HG02870 (cell line): ENCODE data around the gene DHRS11.
"Not testable (repeated sequence)": the region's sequence is repeated elsewhere in the genome, so short reads cannot be mapped to it uniquely, and the experiment has no call there.

Experiments
- ATAC-seq: cut with Tn5 transposase; IDR thresholded peaks from one replicate; pipeline ENCODE4 v1.9.1; 2021; ENCODE audit warnings: mild to moderate bottlenecking, moderate library complexity; ENCODE audit not compliant: unreplicated experiment

Gene DHRS11

DNA sequence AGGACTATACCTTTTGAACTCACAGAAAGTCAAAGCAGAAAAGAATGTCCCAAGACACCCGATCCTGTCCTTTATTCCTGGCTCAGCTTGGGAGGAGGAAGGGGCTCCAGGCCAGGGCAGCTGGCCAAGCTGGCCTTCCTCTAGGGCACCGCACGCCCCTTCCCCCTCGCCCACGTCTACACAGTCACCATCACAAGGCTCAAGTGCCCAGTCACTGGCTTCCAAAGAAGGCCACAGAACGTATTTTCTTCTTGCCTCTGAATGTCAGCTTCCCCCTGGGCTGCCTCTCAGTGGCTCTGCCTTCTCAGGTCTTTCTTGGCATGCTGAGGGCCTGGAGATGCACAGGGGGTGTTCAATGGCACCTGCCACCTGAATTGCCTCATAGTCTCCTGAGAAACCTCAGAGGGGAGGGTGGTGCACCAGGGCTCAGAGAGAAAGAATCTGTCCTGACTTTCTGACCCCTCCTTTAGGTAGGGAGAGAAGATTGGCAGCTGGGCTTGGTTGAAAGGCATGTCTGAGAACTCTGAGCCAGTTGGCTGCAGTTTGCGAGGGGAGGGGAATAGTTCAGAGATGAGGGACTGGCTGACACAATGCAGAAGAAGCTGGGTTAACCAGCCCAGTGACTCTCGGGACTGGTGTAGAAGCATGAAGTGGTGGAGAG lies 2.1 kb downstream of the DHRS11 start:
- ATAC-seq: no peak

- ATAC-seq: no peak
Observed at GRCh38 chr17:36594626-36595401, 3.1 kb downstream of the DHRS11 start.

DNA sequence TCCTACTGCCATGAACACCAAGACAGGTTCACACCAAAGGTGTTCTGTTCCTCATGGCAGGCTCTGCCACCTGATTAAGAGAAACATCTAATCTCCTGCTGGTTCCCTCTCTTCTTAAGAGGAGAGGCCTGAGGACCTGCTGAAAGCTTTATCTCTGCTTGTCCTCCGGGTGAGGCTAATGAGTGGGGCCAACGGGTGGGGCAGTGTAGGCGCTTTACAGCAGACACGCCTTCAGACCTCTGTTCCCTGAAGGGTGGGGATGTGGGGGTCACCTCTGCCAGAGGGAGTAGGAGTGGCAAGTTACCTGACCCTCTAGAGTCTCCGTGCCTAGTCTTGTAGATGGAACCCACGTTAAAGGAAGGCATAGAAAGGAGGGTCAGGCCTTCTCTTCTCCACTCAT lies 5.5 kb downstream of the DHRS11 start:
- ATAC-seq: no peak

GRCh38 chr17:36597866-36598777 lies 6.4 kb downstream of the DHRS11 start:
- no peak for ATAC-seq

DNA sequence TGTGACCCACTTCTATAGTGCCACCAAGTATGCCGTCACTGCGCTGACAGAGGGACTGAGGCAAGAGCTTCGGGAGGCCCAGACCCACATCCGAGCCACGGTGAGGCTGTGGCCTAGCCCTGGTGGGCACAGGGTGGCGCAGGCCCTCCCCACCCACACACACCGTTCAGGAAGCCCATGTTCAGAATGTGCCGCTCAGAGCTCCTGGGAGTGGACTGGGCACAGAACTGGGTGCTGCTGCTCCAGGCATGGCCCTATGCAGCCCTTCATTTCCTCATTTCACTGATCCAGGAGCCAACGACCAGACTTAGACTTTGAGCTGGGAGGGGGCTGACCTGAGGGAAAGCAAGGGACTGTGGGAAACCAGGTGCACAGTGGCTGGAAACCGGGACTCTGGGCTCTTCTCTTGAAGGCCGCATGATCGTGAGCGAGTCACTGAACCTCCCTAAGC lies 7.3 kb downstream of the DHRS11 start:
- no peak for ATAC-seq

DNA sequence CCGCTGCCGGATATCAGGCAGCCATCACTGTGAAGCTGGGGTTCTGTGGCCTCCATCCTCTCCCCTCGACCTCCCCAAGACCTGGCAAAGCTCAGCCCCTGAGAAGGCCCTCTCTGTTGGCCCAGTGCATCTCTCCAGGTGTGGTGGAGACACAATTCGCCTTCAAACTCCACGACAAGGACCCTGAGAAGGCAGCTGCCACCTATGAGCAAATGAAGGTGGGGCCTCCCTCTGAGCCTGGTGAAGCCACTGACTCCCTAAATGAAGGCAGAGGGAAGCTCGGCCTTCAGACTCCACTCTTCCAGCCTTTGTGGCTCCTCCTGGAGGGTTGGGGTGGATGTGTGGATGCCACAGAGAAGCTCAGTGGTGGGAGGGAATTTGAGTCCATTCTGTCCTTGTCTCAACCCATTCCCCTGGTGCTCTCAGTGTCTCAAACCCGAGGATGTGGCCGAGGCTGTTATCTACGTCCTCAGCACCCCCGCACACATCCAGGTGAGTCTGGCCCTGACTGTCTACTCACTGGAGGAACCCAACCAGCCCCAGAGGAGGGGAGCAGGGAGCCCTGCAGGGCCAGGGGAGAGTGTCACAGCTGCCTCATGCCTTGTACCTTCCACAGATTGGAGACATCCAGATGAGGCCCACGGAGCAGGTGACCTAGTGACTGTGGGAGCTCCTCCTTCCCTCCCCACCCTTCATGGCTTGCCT lies 8.0 kb downstream of the DHRS11 start:
- no peak for ATAC-seq

DNA sequence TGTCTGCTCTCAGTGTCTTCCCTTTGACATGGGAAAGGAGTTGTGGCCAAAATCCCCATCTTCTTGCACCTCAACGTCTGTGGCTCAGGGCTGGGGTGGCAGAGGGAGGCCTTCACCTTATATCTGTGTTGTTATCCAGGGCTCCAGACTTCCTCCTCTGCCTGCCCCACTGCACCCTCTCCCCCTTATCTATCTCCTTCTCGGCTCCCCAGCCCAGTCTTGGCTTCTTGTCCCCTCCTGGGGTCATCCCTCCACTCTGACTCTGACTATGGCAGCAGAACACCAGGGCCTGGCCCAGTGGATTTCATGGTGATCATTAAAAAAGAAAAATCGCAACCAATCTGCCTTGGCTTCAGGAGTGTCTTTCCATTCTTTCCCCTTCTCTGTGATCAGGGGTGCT lies 8.8 kb downstream of the DHRS11 start:
- no peak for ATAC-seq

DNA sequence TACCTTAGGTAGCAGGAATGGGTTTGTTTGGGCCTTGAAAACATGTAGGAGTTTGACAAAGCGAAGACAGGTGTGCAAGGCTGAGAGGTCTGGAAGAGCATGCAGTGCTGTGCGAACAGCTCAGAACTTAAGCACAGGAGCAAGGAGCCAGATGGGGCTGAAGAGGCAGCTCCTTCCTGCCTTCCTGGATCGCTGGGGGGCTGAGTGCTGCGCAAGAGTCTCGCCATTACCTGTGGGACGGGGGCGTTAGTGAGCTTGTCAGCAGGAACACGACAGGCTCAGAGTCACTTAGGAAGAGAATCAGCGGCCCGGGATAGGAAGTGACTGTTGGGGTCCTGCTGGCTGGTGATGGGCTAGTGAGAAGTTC lies 9.2 kb downstream of the DHRS11 start:
- ATAC-seq: no peak

- peak; percentile 74 for ATAC-seq
Observed at GRCh38 chr17:36601303-36602029, 9.8 kb downstream of the DHRS11 start, which contains the start of gene MRM1. TSS of gene MRM1 (plus strand) at chr17:36601583. CDS start at chr17:36601811, 228 bp downstream.

DNA sequence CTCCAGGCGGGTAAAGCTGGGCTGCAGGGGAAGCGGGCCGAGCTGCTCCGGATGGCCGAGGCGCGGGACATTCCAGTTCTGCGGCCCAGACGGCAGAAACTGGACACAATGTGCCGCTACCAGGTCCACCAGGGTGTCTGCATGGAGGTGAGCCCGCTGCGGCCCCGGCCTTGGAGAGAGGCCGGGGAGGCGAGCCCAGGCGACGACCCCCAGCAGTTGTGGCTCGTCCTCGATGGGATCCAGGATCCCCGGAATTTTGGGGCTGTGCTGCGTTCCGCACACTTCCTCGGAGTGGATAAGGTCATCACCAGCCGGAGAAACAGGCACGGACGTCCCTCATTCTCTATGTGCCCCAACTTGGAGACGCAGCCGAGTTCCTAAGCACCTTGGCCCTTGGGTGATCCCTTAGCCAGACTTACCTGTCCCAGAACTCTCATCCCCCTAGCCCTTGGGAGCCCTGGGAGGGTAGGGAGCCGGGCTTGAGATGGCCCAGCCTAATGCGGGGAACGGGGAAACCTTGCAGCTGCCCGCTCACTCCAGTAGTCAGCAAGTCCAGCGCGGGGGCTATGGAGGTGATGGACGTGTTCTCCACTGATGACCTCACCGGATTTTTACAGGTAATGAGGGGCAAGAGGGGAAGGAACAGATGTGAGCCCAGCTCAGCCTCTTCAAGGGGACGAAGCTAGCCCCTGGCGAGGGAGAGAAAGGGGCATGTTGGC lies 10.5 kb downstream of the DHRS11 start:
- no peak for ATAC-seq

DNA sequence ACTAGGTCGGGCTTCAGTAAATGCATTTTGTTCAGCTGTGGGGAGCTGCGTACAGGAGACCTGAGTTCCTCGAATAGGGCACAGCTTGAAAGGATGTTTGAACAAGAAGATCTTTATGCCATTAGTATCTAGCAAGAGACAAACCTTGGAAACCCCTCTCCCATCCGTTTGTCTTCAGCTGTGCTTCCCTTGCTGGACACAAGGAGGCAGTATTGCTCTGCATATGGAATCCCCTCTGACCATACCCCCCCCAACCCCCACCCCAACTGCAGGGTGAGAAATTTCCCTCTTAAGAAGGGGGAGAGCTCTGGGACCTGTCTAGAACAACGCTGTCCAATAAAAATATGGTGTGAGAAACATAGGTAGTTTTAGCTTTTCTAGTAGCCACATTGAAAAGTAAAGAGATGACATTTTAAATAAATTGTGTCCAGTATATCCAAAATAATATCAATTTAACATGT lies 11.3 kb downstream of the DHRS11 start:
- ATAC-seq: no peak

DNA sequence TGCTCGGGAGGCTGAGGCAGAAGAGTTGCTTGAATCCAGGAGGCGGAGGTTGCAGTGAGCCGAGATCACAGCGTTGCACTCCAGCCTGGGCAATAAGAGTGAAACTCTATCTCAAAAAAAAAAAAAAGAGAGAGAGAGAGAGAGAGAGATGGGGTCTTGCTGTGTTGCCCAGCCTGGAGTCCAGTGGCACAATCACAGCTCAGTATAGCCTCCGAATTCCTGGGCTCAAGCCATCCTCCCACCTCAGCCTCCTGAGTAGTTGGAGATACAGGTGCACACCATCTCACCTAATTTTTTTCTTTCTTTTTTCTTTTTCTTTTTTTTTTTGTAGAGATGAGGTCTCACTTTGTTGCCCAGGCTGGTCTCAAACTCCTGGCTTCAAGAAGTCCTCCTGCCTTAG lies 13.3 kb downstream of the DHRS11 start:
- not testable (repeated sequence) for ATAC-seq

GRCh38 chr17:36608280-36608679 lies 16.6 kb downstream of the DHRS11 start:
- no peak for ATAC-seq

GRCh38 chr17:36608794-36609497 lies 17.3 kb downstream of the DHRS11 start:
- no peak for ATAC-seq

- ATAC-seq: no peak
Observed at GRCh38 chr17:36609498-36609862, 17.8 kb downstream of the DHRS11 start.

DNA sequence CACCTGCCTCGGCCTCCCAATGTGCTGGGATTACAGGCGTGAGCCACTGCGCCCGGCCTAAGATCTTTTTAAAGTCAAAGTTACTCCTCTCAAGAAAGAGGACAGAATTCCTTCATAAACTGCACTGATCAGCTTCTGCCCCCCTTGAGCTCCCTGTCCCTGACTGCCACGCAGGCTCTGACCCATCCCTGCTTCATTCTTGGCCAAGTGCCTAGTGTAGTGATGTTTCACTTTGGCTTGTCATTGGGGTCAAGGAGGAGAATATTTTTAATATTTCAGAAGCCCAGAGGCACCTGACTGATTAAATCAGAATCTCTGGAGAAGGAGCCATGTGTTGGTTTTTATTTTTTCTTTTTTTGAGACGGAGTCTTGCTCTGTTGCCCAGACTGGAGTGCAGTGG lies 18.8 kb downstream of the DHRS11 start:
- ATAC-seq: no peak

DNA sequence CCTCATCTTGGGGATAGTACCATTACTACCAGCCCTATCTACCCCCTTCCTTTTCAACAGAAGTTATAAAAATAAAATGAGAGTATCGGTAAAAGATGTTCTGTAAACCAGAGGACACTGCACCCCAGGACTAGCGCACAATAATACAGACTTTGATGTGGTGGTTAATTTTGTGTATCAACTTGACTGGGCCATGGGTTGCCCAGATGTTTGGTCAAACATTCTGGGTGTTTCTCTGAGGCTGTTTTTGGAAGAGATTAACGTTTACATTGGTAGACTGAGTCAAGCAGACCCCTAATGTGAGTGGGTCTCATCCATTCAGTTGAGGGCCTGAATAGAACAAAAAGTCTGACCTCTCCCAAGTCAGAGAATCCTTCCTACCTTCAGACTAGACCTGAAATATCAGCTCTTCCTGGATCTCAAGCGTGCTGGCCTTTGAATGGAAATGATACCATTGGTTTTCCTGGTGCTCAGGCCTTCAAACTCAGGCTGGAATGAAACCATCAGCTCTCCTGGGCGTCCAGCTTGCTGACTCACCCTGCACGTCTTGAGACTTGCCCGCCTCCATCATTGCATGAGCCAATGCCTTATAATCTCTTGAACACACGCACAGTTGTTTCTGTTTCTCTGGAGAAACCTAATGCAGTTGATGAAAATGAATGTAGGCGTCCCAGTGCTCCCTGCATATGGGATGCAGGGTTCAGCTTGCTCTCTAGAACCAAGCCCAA lies 19.8 kb downstream of the DHRS11 start:
- no peak for ATAC-seq

DNA sequence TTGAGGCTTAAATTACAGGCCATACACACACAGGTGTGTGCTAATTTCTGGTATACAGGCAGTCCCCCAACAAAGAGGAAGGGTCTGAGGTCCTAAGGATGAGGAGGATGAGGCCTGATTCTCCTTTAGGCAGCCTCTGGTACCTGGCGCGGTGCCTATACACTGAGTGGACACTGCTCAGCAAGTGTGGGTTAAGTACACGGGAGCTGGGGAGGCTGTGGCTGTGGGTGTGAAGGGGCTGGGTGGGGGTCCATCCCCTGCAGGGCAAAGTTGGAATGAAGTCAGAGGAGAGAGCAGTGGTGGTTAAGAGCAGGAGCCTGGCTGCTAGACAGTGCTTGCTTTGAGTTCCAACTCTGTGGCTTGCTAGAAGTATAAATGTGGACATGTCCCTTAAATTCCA lies 20.6 kb downstream of the DHRS11 start:
- no peak for ATAC-seq
